Dermis blood vessel endothelial cell (primary cell): ENCODE results near the gene CCR4. TPM values are rescaled to one million over a fixed set of nuclear protein-coding genes. Genes with fewer than 3 reads are reported as not detected.
"Not testable (repeated sequence)": the region's sequence is repeated elsewhere in the genome, so short reads cannot be mapped to it uniquely, and the experiment has no call there.

Source experiments
- DNase-seq: peaks from one replicate; pipeline ENCODE4 v3.0.0; 2010
- total RNA-seq: library from RNA; depleted of rRNA; stranded (reverse); fragments of >200 nt; gene quantifications from 2 replicates; pipeline ENCODE4 v1.2.3, GENCODE V29; 2014

Gene CCR4
- total RNA-seq, 1 donor from 2014 or later = under 0.01 TPM

DNA sequence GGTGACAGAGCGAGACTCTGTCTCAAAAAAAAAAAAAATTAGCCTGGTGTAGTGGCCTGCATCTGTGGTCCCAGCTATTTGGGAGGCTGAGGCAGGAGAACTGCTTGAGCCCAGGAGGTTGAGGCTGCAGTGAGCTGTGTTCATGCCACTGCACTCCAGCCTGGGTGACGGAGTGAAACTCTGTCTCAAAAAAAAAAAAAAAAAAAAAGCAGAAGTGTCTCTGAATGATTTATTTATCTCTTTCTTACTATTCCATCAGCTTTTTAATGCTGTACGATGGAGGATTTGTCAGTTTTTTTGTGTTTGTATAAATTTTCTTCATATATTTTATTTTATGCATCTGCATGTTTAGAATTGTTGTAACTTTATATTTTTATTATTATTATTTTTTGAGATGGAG lies 33.5 kb downstream of the CCR4 start:
- DNase-seq = not testable (repeated sequence)

DNA sequence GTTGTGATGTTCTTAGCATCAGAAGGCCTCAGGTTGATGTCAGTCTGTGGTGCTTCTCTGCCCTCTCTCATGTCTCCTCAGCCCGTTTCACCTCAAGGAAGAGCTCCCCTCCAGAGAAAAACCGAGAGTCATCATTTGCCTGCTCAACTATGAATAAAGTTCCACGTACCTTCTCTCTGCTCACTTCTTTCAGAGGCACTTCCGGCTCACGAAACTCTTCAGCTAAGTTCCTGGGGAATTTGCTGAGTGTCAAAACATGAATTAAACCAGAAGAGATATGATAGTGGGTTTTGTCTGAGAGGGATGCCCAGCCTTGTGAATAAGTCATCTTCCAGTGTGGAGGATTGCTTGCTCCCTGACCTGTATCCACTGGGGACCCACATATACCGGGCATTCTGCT lies 37.7 kb downstream of the CCR4 start:
- DNase-seq = no peak

DNA sequence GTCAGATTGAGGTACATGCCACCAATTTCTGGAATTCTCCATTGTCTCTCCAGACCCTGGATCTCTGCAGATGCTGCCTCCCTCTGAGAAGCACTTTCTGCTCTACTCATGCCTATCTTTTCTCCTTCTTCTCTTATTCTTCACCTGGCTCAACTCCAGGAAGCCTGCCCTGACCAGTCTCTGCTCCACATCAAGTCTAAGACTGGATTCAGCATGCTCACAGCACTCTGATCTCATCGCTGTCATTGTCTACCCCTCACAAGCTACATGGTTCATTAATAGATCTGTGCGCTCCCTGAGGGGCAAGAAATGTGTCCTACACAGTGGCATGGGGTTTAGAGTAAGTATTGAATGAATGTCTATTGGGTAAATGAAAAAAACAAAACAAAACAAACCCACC lies 38.7 kb downstream of the CCR4 start:
- DNase-seq = no peak

DNA sequence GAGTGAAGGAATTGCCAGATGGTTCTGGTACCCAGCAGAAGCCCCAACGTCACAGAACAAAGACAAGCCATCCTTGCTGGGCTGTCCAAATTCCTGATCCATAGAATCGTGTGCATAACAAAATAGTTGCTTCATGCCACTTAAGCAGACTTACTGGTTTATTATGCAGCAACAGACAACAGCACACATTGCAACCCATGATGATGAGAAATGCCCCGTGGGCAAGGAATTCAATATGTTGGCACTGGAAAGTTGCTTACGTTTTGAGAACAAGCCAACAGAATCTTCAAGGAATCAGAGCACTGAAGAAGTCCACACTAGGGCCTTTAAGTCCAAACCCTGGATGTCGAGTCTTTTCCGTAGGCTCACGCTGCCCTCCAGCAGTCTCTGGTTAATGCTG lies 40.3 kb downstream of the CCR4 start:
- DNase-seq = no peak

DNA sequence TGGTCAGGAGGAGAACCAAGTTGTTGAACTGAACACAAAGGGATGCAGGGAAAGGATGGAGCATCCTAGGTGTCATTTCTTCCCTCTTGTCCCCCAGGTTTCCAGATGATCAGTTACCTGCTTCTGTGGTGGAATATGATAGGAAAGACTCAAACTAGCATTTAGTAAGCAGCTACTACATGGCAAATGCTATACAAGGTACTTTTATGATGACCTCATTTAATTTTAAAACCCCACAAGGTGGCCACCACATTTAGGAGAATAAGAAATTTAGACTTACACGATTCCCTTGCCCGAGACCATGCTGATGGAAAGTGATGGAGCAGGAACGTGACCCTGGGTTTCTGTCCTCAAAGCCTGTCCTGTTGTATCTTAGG lies 40.9 kb downstream of the CCR4 start:
- DNase-seq = no peak

DNA sequence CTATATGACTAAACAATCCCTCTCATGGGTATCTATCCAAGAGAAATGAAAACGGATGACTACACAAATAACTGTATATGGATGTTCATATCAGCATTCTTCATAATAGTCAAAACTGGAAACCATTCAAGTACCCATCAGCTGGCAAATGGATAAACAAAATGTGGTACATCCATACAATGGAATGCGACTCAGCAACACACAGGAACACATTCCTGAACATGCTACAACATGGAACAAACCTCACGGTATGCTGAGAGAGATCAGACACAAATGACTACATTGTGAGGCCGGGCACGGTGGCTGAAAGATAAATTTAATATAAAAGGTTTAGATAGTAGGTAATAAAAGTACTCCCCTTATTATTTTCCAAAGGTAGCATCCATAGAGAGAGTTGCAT lies 42.6 kb downstream of the CCR4 start:
- no peak for DNase-seq

DNA sequence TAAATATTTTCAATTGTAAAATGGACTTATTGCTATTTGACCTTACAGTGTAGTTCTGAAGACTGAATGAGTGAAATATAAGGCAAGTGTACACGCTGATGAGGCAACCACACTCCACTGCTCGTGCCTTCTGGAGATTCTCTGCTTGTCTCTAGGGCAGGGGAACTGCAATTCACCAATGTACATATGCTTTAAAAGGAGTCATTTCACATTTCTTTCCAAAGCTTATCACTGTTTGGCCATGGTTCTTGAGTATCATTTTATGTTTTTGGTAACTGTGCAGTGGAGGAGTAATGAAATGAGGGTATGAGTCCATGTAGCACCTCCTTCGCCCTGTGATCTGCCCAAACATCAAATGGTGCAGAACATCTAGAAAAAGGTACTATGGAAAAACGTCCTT lies 43.7 kb downstream of the CCR4 start:
- no peak for DNase-seq

DNA sequence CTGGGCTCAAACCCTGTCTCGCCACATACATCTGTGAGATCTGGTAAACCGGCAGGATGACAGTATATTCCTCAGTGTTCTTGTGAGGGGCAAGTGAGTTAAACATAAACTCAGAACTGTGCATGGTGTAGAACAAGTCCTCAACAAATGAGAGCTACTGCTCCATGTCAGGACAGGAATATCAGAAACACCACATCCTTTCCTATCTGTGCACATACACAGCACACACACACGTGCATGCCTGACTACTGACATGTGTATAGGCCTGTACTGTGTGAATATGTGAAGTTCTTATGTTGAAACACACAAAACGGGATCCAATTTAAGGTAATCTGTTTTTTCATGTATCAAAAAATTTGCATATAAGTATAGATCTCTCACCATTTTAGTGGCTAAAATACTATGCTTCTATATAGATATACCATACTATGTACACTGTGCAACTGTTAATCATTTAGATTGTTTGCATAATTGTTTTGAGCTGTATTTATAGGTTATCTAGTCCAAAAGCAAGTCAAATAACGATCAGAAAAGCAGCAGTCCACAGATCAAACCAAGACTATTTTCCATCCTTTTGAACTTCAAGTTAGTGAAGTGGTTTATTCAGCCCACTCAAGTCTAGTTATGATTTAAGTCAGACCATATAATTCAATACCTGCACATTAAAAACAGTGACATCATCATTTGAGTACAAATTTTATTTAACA lies 44.8 kb downstream of the CCR4 start:
- no peak for DNase-seq

DNA sequence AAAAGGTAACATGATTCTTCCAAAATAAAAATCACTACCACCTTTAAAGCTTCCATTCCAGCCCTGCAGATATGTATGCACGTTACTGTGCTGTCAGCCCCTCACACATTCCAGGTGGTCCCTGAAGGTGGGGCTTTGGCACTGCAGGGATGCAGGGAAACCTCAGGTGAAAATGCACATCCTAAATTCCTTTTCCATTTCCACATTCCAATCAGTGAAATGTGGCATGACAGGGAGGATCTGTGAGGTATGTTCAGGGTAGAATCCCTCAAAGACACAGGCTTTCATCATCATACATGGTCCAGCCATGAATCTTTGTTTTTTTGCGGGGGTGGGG lies 45.3 kb downstream of the CCR4 start:
- DNase-seq = no peak

DNA sequence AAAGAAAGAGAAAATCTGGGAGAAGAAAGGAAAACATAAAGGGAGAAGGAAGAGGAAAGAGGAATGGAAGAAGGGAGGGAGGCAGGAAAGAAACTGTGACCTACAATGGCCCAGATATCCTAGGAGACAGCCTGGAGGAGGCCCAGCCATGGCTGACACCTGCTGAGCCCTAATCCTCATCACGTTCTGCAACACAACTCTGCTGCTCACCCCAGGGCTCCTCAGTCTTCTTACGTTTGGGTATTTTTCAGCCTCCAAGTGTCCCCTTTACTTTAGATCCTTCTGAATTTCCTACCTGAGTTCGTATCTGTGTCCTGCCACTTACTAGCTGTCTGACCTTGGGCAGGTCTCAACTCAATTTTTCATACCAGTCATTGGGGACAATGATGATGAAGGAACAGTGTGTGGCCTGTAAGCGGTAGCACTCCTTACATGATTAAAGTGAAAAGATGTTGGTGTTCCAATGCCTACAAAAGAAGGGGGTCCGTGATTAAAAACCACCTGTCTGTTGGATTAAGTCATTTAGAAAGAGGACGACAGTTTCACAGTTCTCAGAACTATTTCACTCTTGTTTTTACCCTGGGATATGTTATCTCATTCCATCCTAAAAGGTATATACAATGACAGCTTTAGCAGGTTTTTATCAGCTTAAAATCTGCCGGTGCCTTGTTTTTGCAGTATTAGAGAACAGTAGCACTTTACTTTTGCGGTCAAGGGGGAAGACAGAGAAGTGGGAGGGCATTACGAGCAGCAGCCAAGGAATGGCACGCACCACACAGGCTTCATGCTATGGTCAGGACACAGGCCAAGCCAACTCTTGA lies 47.4 kb downstream of the CCR4 start:
- no peak for DNase-seq

DNA sequence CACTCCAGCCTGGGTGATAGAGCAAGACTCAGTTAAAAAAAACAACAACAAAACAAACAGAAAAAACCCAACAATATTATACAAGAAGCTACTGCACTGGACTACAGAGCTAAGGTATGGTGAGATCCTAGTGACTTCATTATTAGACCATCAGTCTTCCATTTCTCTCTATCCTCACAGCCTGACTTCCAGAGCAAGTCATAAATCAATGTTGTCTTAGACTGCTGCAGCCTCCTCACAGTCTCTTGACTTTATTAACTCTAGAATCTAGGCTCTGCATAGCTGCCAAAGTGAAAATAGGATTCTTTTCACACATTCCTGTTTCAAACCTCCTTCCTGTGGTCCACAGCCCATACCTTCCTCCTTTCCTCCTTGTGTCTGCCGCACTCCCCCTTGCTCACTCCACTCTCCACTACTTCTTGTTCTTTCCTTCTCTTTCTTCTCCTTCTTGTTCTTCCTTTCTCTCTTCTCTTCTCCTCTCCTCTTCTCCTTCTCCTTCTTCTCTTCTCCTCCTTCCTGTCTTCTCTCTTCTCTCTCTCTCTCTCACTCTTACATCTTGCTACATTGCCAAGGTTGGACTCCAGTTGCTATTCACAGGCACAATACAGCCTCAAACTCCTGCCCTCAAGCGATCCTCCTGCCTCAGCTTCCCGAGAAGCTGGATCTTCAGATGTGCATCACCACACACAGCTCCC lies 49.4 kb downstream of the CCR4 start:
- DNase-seq = no peak

DNA sequence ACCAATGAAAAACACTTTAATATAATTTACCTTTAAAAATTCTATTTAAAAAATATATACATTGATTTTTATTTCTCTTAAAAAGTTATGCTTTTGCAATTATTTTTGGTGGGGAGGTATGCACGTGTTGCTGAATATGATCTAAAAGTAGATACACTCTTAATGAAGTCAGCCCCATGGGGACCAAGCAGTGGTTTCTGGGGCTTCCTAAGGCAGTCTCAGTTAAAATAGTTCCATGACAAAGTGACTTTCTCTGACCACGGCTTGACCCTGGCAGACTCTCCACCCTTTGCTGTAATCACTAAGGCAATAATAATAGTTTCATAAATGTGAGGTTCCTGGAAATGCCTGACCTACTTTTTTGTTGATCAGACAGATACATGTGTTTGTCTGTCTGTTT lies 50.4 kb downstream of the CCR4 start:
- DNase-seq = no peak

DNA sequence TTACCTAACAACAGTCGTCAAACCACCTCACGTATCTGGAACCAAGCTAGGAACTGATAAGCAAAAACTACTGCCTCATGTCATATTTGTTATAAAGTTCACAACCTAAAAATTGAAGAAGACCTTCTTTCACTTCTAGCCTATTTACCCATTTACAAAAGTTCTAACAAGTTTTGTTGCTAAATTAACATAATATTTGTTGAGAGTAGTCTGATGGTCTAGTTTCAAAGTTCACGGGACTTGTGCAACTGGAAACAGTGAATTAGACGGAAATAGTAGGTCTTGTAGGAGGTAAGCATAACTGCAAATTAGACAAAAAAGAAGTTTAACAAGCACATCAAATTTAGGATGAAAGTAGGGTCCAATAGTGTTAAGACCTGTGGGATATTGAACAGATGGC lies 51.9 kb downstream of the CCR4 start:
- DNase-seq = no peak

DNA sequence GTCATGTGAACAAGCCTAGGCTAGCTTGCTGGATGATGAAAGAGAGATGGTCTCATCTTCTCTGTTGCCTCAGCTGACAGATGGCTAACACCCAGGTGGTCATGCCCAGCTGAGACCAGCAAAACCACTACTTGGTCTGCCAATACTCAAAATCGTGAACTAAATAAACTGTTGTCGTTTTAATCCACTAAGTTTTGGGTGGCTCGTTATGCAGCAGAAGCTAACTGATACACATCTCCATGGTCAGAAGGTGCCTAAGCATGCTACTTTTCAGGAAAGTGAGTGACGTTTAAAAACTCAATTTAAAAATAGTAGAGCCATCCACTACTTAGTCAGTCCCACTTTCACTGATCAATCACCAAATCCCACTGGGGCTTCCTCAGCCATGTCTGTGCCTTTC lies 52.8 kb downstream of the CCR4 start:
- no peak for DNase-seq

DNA sequence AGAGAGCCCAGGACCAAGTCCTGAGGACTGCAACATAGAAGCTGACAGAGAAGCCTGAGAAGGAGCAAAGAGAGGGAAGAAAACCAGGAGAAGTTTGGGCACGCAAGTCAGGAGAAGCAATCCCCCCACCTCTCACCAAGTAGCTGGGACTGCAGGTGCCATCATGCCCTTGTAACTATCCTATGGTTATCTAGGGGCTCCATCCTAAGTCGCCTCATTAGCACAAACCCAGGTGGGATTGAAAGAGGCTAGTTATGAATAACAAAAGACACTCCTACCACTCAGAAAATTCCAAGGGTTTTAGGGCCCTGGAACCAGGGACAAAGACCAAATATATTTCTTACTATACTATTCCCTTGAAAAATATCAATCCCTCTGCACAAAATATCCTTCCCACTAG lies 53.5 kb downstream of the CCR4 start:
- no peak for DNase-seq

Other genes starting within 250 kb of the CCR4 start
- not detected in 2 replicates for gene TRIM71, start 133.6 kb upstream of the CCR4 start, total RNA-seq
- 58.9 and 79.9 TPM in 2 replicates for gene GLB1, start 145.5 kb downstream of the CCR4 start, total RNA-seq
- gene TMPPE, start 145.5 kb downstream of the CCR4 start, total RNA-seq = 8.0 and 13.6 TPM in 2 replicates
- gene CRTAP, start 162.4 kb downstream of the CCR4 start, total RNA-seq = 132 and 203 TPM in 2 replicates